ENCODE data around the gene RETREG1. TPM values are rescaled to one million over a fixed set of nuclear protein-coding genes. Genes with fewer than 3 reads are reported as not detected.

Gene RETREG1
- total and polyA plus RNA-seq, 12 donors = 14.6 to 337 (median 216) TPM

DNA sequence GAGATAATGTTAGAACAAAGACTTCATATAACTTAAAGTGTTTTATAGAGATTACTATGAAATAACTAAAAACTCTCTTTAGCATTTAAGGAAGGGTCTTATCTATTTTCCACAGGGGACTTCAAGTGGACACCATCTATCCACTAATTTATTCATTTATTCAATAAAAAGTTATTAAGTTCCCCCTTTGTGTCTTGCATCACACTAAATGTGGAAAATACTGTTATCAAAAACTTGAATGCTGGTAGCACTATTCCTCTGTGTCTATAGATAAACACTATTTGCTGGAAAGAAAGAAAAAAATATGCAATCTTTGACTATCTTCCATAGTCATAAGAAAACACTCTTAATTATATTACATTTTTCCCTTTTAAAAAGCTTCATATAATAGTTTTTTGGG, 131.1 kb downstream of the RETREG1 start:
- Histone ChIP-seq H3K4me3 (no peak overlapping the region), H3K9me3 (no peaks in the 10 kb centered on the region), H3K27ac (no peak overlapping the region), H3K36me3 (peaks cover 0 to 6% (median 0%) of the 10 kb centered on the region in 9 donors), H3K4me1 (peaks cover 0 to 63% (median 11%) of the 10 kb centered on the region in 9 donors), H3K27me3 (no peaks in the 10 kb centered on the region)
- intact Hi-C loops (cut with DNase I) = loop anchor here in 8 of 10 donors (5.0 to 10.0 kb wide), 9 partner anchors 67 to 719 kb away; no protein-coding TSS in a partner anchor
- DNase-seq (no peak), ATAC-seq (no peak)
- TF ChIP-seq CTCF (IDR thresholded peaks at IDR 0.05) = no peak

DNA sequence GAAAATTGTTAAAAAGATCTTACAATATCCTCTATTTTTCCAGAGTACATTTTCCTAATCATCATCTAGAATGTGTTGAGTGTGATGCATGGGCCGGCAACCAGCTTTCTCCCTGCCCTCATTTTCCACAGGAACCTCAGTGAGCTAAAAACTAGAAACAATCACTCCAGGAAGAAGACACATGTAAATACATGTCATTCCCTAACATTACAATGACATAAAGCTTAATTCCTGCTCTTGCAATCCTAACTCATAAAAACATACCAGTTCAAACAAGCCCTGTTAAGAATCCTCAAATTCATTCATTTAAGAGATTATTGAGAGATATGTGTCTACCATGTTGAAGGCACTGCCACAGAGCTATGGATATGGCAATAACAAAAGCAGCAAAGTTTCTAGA, 132.7 kb downstream of the RETREG1 start:
- H3K27ac ChIP-seq = no peak overlapping the region
- TF ChIP-seq CTCF (IDR thresholded peaks at IDR 0.05) = no peak
- peaks cover 0 to 48% (median 11%) of the 10 kb centered on the region in 9 donors for H3K4me1 ChIP-seq

DNA sequence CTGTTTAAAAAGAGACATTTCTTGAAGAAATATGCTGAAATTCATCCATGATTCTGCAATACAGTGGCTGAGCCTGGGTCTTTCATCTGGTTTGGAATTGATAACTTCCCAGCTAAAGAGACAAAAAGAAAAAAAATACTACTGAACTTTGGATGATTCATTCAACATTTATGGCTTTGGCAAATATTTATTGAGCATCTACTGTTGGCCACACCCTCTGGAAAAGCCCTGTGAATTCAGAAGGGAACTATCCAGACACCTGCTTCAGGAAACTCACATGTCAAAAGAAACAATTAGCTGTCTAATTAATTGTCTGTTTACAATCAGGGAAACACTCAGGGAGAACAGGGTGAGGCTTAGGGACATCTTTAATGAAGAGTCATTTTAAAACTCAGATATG, 133.4 kb downstream of the RETREG1 start:
- no peak for TF ChIP-seq CTCF (IDR thresholded peaks at IDR 0.05)
- intact Hi-C loops (cut with DNase I) = loop anchor here in 6 of 10 donors (10.0 kb wide), 6 partner anchors 71 to 721 kb away; no protein-coding TSS in a partner anchor
- H3K36me3 ChIP-seq = peaks cover 0 to 16% (median 0%) of the 10 kb centered on the region in 9 donors
- H3K27me3 ChIP-seq = no peaks in the 10 kb centered on the region
- no peak for DNase-seq
- no peaks in the 10 kb centered on the region for H3K9me3 ChIP-seq
- H3K27ac ChIP-seq = no peak overlapping the region
- no peak overlapping the region for H3K4me3 ChIP-seq
- peaks cover 0 to 46% (median 9%) of the 10 kb centered on the region in 9 donors for H3K4me1 ChIP-seq
- ATAC-seq = no peak

More for the DNA sequence above, 132.7 kb downstream of the RETREG1 start:
- ATAC-seq (no peak), DNase-seq (no peak)
- intact Hi-C loops (cut with DNase I) = loop anchor here in 6 of 10 donors (10.0 kb wide), 6 partner anchors 71 to 721 kb away; no protein-coding TSS in a partner anchor
- H3K4me3 ChIP-seq = no peak overlapping the region
- peaks cover 0 to 16% (median 0%) of the 10 kb centered on the region in 9 donors for H3K36me3 ChIP-seq
- WGBS, 2 donors = 40 to 51% methylated on average over 1 of the region's 1 CpG
- H3K9me3 ChIP-seq = no peaks in the 10 kb centered on the region
- H3K27me3 ChIP-seq = no peaks in the 10 kb centered on the region

GRCh38 chr5:16482891-16483290, 133.9 kb downstream of the RETREG1 start:
- intact Hi-C loops (cut with DNase I) = loop anchor here in 6 of 10 donors (10.0 kb wide), 6 partner anchors 72 to 722 kb away; no protein-coding TSS in a partner anchor
- H3K4me3 ChIP-seq = no peak overlapping the region
- H3K27me3 ChIP-seq = no peaks in the 10 kb centered on the region
- peaks cover 0 to 16% (median 0%) of the 10 kb centered on the region in 9 donors for H3K36me3 ChIP-seq
- no peak overlapping the region for H3K27ac ChIP-seq
- DNase-seq (no peak), ATAC-seq (no peak)
- WGBS, 2 donors = 55 to 63% methylated on average over 2 of the region's 2 CpGs
- peaks cover 0 to 46% (median 11%) of the 10 kb centered on the region in 9 donors for H3K4me1 ChIP-seq
- TF ChIP-seq CTCF (IDR thresholded peaks at IDR 0.05) = no peak
- H3K9me3 ChIP-seq = no peaks in the 10 kb centered on the region

Data from heart right ventricle (tissue), 16 donors.